HG03139 (cell line): ENCODE results near the gene EPN2.

Experiments used
- ATAC-seq: cut with Tn5 transposase; IDR thresholded peaks from one replicate; pipeline ENCODE4 v1.9.1; 2021; ENCODE audit not compliant: unreplicated experiment

The EPN2 gene

GRCh38 chr17:19309701-19310100 is 72.5 kb downstream of the EPN2 start:
- ATAC-seq = no peak

GRCh38 chr17:19310151-19310550 is 73.0 kb downstream of the EPN2 start:
- no peak for ATAC-seq

GRCh38 chr17:19311016-19311415 is 73.8 kb downstream of the EPN2 start:
- ATAC-seq = no peak

GRCh38 chr17:19311421-19312215 is 74.5 kb downstream of the EPN2 start:
- no peak for ATAC-seq

- ATAC-seq = no peak
These were observed 75.2 kb downstream of the EPN2 start for GRCh38 chr17:19312406-19312805.

- ATAC-seq = no peak
These were observed 76.0 kb downstream of the EPN2 start for GRCh38 chr17:19313066-19313745.

GRCh38 chr17:19313746-19314651 is 76.8 kb downstream of the EPN2 start:
- ATAC-seq = no peak

- ATAC-seq = no peak
These were observed 77.9 kb downstream of the EPN2 start for GRCh38 chr17:19315104-19315503.

- no peak for ATAC-seq
These were observed 79.7 kb downstream of the EPN2 start for GRCh38 chr17:19316761-19317358.

GRCh38 chr17:19317359-19318095 is 80.4 kb downstream of the EPN2 start:
- no peak for ATAC-seq

GRCh38 chr17:19318611-19319010 is 81.4 kb downstream of the EPN2 start:
- ATAC-seq = no peak

- ATAC-seq = no peak
These were observed 82.8 kb downstream of the EPN2 start for GRCh38 chr17:19319771-19320505.

GRCh38 chr17:19320876-19321275 is 83.7 kb downstream of the EPN2 start:
- no peak for ATAC-seq

GRCh38 chr17:19321481-19322128 is 84.4 kb downstream of the EPN2 start:
- ATAC-seq = no peak

GRCh38 chr17:19322129-19322505 is 85.0 kb downstream of the EPN2 start:
- ATAC-seq = no peak

- no peak for ATAC-seq
These were observed 85.7 kb downstream of the EPN2 start for GRCh38 chr17:19322861-19323260.

- ATAC-seq = no peak
These were observed 88.4 kb downstream of the EPN2 start for GRCh38 chr17:19325542-19325941.

- no peak for ATAC-seq
These were observed 90.0 kb downstream of the EPN2 start for GRCh38 chr17:19327031-19327783.
